Fibroblast of lung (primary cell): ENCODE measurements around the gene TNFRSF21.

Experiments used
- EZH2 ChIP-seq: IDR thresholded peaks from 2 replicates; pipeline ENCODE4 v1.5.1; 2012; ENCODE audit warnings: low read length, control low read depth, mild to moderate bottlenecking; ENCODE audit errors: missing control alignments
- TF ChIP-seq, protein P1 (sequence below), 2 donors: IDR thresholded peaks in 1 of 2; conservative IDR thresholded peaks in 1 of 2; 1 replicate in 1 of 2; 2 replicates in 1 of 2; pipeline ENCODE4 v1.5.1; 2011 to 2012; ENCODE audit warnings: low read length in 2 of 2, control low read depth in 1 of 2, inconsistent platforms in 1 of 2, low read depth in 1 of 2, mild to moderate bottlenecking in 1 of 2

DNA sequence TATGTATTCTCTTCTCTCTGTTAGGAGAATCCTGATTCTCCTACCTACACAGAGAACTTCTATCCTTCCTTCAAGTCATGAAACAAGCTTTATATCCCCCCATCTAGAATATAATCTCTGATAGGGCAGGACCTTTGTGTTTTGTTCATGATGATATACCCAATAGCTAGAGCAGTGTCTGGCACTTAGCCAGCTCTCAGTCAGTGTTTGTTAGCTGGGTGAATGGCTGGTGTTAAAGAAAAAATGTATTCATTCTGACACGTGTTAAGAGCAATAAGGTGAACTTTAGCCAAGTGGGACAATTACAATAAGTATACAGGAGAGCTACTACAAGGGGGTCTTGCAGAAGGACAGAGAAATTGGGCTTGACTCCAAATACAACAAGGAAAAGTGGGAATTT lies 34.3 kb upstream of the TNFRSF21 start:
- TF ChIP-seq, protein P1, sequence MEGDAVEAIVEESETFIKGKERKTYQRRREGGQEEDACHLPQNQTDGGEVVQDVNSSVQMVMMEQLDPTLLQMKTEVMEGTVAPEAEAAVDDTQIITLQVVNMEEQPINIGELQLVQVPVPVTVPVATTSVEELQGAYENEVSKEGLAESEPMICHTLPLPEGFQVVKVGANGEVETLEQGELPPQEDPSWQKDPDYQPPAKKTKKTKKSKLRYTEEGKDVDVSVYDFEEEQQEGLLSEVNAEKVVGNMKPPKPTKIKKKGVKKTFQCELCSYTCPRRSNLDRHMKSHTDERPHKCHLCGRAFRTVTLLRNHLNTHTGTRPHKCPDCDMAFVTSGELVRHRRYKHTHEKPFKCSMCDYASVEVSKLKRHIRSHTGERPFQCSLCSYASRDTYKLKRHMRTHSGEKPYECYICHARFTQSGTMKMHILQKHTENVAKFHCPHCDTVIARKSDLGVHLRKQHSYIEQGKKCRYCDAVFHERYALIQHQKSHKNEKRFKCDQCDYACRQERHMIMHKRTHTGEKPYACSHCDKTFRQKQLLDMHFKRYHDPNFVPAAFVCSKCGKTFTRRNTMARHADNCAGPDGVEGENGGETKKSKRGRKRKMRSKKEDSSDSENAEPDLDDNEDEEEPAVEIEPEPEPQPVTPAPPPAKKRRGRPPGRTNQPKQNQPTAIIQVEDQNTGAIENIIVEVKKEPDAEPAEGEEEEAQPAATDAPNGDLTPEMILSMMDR (conservative IDR thresholded peaks at IDR 0.05 in 1 of 2, IDR thresholded peaks at IDR 0.05 in 1 of 2; ENCODE audit: low read depth in 1 of 2, low read length in 2 of 2): no peak
- TF ChIP-seq EZH2: no peak
